HG02973 (cell line): ENCODE results near the gene PSME3IP1.

Experiments used
- ATAC-seq: cut with Tn5 transposase; IDR thresholded peaks from one replicate; pipeline ENCODE4 v1.9.1; 2021; ENCODE audit warnings: moderate library complexity; ENCODE audit not compliant: unreplicated experiment

Gene PSME3IP1

GRCh38 chr16:57104706-57105105 is 81.1 kb downstream of the PSME3IP1 start:
- ATAC-seq = no peak

- no peak for ATAC-seq
These were observed 82.7 kb downstream of the PSME3IP1 start for GRCh38 chr16:57102888-57103851.
